HG03280 (cell line): Measurements from ENCODE around the gene ADCY4.
"Not testable (repeated sequence)": the region's sequence is repeated elsewhere in the genome, so short reads cannot be mapped to it uniquely, and the experiment has no call there.

ENCODE experiments used
- ATAC-seq: cut with Tn5 transposase; IDR thresholded peaks from one replicate; pipeline ENCODE4 v1.9.1; 2021; ENCODE audit warnings: mild to moderate bottlenecking, moderate library complexity; ENCODE audit not compliant: unreplicated experiment

The ADCY4 gene

DNA sequence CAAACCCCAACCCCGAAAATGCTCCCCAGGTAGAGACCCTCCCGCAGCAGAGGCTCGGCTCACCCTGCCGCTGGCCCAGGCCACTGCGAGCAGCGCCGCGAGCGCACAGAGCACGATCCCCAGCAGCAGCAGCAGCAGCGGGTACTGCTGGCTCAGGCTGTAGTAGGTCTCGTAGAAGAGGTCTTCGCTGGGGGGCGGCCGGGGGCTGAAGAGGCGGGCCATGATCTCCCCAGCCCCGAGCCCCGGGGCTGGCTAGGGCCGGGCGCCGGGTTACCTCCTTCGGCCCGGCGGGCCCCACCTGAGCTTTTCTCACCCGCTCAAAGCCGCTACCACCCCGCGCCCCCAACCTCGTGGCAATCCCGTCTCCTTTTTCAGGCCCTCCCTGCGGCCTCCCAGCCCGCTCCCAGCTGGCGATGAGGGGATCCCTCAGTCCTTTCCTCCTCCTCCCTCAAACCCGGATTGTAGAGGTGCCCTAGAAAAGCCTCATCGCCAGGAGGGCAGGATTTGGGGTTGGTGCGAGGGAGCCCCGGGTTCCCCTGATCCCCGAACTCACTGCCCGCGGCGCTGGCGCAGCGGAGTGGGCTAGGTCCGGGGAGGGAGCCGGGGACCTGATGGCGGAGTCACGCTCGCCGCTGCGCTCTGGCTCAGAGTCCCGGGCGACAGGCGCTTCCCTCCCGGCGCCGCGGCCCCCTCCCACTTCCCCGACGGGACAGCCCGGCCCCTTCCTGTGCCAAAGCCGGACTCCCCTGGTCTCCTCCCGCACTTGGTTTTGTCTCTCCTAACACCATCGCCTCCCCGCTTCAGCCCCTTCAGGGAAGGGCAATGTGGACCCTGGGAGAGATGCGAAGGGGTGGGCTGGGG is at the start of gene ADCY4:
TSS of gene ADCY4 (minus strand) at position 641 of the 861 bp plus-strand sequence. CDS start at position 222, 419 bp downstream.
- ATAC-seq = no peak

DNA sequence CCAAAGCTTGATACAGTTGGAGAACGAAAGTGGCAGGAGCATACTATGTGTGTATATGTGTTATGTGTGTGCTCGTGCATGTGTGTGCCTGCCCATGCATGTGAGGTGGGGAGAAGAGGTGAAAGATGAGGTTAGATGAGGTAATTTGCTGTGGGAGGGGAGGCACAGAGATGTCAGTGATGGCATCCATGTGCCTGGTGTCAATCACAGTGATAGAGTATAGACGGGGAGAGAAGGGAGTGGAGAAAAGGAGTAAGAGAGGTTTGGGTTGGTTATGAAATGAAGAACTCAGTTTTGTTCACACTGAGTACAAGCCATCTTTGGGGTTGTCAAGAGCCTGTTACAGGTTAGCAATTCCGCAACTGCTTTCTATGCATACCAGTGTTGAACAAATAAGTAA is 49.3 kb upstream of the ADCY4 start:
- no peak for ATAC-seq

DNA sequence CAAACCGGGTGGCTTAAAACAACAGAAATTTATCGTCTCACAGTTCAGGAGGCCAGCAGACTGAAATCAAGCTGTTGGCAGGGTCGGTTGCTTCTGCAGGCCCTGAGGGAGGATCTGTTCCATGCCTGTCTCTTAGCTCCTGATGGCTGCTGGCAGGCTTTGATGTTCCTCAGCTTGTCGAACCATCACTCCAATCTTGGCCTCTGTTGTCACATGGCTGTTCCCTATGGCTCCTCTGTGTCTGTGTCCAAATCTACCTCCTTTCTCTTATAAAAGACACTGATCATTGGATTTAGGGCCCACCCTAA is 47.1 kb upstream of the ADCY4 start:
- ATAC-seq = no peak

DNA sequence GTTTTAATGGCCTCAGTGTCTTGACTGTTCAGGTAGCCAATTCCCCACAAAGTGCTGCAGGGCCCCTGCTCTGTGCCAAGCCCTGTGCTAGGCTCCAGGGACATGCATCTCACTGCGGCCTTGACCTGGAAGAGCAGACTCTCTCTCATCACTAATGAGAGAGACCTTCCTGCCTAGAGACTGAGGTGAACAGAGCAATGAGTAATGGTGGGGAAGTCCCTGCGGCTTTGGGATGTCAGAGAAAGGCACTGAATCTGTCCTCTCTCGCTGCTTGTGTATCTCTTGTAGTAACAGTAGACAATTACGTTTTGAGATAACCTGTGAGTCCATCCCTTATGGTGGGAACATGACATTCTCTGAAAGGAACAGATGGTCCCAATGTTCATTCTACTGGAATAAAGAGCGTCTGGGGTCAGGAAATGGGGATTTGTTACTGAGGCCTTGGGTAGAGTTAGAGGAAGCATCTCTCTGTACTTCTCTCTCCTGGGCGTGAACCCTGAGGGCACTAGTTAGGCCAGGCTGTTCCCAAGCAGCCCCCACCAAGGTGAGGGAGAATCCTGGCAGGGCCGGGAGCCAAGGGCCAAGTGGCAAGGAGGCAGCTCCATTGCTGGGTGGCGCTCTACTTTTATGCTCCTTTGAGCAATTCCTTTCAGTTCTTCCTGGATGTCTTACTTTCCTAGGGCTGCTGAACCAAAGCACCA is 46.6 kb upstream of the ADCY4 start:
- ATAC-seq = no peak

DNA sequence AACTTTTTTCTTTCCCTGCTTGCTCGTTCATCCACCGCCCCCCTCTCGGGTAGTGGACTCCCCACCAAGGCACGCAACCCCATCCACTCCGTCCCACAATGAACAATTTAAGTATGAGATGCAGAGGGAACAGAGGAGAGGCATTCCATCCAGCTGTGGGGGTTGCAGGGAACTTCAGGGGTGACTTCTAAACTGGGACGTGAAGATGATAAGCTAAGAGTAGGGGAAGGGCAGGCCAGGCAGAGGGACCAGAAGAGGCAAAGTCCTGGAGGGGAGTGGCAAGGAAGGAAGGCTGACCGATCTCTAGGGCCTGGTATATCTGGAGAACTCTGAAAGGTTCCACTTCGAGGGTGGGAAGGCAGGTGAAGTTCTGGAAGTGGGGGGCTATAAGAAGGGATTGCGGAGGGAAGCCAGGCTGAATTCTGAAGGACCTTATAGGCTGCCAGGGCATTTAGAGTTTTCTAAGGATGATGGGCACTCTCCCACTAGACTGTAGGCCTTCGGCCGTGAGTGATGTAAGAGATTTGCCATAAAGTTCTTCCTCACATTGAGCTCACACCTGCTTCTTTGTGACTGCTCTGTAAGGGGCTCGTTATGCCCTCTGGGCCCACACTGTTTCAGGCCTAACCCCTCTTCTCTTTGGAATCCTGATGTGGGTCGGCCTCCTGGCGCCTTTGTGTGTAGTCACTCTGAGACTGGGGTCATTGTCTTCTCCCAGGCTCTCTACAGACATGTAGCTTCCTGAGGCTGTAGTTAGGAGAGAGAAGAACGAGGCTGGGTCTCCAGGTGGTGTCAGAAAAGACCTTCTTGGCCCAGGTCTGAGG is 45.2 kb upstream of the ADCY4 start:
- ATAC-seq = no peak

DNA sequence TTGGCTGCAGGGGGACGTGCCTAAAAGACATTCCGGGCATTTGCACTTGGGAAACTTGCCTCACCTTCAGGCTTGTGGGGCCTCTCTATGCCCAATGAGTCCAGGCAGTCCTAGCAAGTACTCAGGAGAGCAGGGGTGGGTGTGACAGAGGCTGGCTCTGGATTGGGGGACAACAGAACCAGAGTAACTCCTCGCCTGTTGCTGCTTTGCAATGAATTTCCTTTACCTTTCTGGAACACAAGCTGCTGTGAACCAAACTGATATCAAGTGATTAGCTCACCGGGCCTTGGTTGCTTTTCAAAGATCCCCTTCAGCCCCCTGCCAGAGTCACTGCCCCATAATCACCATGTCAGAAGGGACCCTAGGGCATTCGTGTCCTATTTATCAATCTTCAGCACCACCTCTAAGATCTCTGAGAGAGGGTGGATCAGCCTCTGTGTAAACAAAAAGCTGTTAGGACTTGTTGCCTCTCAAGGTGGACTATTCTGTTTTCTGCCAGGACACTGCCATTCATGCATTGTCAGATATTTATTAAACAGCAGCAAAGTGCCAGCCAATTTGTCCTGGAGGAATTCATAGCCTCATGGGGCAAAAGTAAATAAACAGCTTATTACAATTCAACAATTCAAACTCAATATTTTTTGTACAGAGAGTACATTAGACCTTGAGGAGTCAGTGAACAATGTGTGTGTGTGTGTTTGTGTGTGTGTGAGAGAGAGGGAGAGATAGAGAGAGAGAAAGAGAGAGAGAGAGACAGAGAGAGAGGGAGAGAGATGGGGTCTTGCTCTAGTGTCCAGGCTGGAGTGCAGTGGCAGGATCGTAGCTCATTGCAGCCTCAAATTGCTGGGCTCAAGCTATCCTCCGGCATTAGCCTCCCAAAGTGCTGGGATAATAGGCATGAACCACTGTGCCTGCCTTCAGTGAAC is 44.4 kb upstream of the ADCY4 start:
- no peak for ATAC-seq

DNA sequence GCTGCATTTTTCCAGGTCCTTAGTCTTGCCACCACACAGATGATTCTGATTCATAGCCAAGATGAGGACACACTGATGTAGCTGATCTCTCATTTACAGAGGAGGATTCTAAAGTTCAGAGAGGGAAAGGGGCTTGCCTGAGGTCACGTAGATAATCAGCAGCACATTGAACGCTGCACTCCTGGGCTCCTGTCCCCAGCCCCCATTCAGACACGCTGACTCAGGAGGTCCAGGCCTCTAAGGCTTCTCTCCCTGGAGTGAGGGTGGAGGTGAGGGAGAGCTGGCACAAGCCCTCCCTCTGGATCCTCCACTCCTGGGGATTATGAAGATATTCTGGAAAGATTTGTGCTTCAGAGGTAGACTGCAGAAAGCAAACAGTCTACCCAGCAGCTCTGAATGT is 43.5 kb upstream of the ADCY4 start:
- no peak for ATAC-seq

DNA sequence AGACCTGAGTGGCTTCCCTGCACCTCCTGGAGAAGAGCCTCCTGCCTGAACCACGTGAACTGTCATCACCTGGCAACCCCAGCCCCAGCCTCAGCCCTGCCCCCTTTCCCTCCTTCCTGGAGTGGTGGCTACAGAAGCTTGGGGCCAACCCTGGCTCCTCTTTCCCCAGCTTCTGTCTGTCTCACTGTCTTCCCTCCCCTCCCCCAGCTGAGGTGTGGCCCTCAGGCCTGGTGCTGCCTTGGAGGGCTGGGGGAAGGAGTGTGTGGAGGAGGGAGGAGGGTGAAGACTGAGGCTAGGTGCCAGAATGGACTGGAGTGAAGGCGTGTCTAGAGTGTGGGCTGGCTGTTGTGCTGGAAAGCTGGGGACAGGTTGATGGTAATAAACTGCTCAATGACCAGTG is 42.8 kb upstream of the ADCY4 start:
- no peak for ATAC-seq

DNA sequence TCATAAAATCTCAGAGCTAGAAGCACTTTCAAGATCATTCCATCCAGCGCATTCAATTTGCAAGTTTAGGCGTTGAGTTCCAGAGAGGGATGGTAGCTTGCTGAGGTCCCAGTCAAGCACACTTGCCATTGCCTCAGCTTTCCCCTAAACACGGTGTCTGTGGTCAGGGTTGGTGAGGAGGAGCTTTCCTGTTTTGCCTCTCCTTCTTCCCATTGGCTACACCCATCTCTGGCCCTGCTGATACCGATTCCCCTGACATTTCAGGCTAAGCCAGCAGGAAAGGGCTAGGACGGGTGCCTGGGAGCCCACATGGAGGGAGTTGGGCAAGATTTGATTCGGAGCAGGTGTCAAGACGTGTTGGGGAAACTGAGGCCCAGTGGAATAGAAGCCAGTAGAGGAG is 42.3 kb upstream of the ADCY4 start:
- no peak for ATAC-seq

DNA sequence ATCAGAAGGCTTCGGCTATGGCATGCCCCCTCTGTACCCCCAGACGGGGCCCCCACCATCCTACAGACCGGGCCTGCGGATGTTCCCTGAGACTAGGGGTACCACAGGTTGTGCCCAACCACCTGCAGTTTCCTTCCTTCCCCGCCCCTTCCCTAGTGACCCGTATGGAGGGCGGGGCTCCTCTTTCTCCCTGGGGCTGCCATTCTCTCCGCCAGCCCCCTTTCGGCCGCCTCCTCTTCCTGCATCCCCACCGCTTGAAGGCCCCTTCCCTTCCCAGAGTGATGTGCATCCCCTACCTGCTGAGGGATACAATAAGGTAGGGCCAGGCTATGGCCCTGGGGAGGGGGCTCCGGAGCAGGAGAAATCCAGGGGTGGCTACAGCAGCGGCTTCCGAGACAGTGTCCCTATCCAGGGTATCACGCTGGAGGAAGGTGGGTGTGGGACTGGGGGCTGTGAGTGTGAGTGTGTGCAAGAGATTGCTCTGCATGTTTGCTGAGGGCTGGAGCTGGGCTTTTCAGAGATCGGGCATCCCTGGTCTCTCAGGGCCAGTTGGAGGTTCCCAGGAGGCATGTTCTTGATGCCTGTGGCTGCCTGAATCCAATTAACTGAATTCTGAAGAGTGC is 41.7 kb upstream of the ADCY4 start:
- no peak for ATAC-seq

DNA sequence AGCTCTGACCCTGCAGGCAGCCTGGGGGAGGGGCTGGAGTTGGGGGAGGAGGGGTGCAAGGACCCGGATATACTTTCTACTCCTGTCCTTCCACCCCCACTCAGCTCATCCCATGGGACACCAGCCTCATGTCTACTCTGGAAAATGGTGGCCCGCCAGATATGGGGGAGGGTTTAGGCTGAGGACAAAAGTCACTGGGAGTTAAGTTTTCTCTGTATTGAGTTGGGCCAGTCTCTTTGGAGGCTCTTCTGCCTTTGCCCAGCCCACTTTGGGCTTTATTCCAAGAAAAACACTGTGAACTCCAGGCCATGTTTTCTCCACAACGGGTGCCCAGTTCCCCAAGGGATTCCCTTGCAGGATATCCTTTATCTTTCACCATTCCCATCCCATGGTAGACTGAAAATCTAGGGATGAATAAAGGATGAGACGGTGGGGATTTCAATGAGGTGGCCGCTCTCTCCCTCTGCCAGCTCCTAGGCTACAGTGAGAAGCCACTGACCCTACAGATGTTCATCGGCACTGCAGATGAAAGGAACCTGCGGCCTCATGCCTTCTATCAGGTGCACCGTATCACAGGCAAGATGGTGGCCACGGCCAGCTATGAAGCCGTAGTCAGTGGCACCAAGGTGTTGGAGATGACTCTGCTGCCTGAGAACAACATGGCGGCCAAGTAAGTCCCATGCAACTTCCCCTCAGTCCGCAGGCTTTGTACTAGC is 38.0 kb upstream of the ADCY4 start:
- no peak for ATAC-seq

DNA sequence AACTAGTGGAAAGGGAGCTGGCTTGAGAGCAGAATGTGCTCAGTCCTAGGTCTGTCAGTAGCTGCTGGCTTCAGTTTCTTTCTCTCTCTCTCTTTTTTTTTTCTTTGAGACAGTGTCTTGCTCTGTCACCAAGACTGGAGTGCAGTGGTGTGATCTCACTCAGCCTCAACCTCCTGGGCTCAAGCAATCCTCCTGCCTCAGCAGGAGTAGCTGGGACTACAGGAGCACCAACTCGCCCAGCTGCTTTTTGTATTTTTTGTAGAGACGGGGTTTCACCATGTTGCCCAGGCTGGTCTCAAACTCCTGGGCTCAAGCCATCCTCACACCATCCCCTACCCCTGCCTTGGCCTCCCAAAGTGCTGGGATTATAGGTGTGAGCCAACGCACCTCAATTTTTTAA is 36.7 kb upstream of the ADCY4 start:
- not testable (repeated sequence) for ATAC-seq

DNA sequence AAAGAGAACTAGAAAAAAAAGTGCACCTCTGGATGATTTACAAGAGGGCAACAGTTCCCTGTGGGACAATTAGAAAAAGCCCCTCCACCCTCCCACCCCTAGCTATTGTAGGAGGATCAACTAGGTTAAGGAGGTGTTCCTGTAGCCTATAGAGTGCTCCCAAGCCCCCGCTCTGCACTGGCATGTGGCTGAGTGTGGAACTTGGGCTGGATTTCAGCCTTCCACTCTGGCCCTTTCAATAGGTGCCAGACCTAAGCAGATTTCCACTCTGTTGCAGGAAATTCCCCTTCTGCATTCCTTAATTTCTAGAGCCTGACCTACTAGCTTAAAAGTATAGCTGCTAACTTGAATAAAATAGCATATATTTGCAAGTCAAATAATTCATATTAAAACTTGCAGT is 35.9 kb upstream of the ADCY4 start:
- ATAC-seq = no peak

DNA sequence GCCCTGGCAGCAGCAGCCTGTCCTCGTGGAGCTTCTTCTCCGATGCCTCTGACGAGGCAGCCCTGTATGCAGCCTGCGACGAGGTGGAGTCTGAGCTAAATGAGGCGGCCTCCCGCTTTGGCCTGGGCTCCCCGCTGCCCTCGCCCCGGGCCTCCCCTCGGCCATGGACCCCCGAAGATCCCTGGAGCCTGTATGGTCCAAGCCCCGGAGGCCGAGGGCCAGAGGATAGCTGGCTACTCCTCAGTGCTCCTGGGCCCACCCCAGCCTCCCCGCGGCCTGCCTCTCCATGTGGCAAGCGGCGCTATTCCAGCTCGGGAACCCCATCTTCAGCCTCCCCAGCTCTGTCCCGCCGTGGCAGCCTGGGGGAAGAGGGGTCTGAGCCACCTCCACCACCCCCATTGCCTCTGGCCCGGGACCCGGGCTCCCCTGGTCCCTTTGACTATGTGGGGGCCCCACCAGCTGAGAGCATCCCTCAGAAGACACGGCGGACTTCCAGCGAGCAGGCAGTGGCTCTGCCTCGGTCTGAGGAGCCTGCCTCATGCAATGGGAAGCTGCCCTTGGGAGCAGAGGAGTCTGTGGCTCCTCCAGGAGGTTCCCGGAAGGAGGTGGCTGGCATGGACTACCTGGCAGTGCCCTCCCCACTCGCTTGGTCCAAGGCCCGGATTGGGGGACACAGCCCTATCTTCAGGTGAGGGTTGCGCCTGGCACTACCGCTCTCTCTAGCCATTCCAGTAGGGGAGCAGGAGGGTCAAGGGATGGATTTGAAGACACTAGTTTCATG is 35.2 kb upstream of the ADCY4 start:
- no peak for ATAC-seq

DNA sequence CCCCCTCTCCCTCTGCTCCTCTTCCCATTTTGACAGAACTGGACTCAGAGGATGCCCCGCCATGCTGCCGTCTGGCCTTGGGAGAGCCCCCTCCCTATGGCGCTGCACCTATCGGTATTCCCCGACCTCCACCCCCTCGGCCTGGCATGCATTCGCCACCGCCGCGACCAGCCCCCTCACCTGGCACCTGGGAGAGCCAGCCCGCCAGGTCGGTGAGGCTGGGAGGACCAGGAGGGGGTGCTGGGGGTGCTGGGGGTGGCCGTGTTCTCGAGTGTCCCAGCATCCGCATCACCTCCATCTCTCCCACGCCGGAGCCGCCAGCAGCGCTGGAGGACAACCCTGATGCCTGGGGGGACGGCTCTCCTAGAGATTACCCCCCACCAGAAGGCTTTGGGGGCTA is 34.6 kb upstream of the ADCY4 start:
- no peak for ATAC-seq

DNA sequence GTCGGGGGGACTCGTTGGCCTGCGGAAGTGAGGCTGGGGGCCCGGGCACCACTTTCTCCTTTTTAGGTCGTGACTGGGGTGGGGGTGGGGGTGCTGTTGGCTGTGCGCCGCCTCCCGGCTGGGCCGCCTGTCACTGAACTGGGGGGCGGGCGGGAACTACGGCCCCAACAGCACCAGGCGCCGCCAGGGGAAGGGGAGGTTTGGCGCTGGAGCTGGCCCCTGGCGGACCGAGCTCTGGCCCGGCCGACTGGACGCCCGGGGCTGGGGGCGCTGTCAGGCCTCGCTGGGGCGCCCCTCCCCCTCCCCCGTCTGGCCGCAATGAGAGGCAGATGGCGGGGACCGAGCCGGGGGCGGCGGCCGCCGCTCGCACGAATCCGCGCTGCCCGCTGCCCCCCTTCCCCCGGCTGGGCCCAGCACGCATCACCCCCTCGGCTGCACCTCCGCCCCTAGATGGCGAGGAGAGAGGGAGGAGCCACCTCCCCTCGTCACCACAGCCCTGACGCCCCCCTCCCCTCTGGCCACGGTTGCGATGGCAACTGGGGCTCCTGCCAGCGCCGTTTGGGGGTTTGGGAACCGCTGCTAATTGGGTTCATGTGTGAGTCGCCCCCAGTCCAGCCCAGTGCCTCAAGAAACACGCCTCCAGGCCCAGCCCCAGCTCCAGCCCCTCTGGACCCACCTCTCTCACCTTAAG is 33.8 kb upstream of the ADCY4 start:
- ATAC-seq = no peak

DNA sequence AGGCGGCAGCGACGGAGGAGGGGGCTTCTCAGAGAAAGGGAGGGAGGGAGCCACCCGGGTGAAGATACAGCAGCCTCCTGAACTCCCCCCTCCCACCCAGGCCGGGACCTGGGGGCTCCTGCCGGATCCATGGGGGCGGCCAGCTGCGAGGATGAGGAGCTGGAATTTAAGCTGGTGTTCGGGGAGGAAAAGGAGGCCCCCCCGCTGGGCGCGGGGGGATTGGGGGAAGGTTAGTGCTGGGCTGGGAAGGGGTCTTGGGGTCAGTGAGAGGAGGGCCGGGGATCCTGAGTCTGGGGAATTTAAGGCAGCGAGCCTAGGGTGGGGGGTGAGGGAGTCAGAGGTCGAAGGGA is 33.3 kb upstream of the ADCY4 start:
- no peak for ATAC-seq

DNA sequence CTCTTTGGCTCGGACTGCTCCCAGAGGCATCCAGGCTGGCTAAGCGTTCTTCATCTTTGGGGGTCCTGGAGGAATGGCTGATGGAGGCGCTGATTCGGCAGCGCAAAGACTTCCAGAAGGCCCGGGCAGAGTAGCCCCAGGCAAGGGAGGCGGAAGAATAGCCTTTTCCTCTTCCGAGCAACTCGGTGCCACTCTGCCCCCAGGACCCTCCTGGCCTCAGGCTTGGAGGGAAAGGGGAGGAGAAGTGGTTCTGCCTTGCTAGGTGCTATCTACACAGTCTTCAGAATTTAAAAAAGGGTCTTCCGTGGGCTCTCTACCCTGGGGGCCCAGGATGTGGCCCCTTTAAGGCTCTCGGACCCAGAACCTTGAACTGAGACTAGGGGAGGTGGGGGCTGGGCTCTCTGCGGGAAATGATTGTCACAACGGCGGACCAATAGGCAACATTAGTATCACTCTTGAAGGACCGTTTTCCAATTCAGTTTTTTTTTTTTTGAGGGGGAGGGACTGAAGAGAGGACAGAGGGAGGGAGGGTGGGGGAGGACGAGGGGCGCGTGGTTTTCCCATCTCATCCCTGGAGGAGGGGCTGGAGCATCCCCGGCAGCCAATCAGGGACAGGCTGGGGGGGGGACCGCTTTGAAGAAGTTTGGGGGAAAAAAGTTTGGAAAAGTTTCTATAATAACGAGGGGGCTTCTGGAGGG is 32.8 kb upstream of the ADCY4 start, which contains the start of gene NFATC4:
TSS of gene NFATC4 (plus strand) at position 671 of the 698 bp plus-strand sequence. CDS start 157 bp downstream, outside the sequence.
- ATAC-seq = no peak
